Fibroblast of the conjunctiva (primary cell): ENCODE data around the gene KDM2A.
A peak's percentile ranks its signal among the peaks of the same experiment; 100 is the strongest.

Experiments
- DNase-seq: peaks from one replicate; pipeline ENCODE4 v3.0.0-alpha.2; 2010; ENCODE audit warnings: low read depth

Gene KDM2A

GRCh38 chr11:67261946-67262681, 143.1 kb downstream of the KDM2A start:
- DNase-seq: no peak

GRCh38 chr11:67262731-67263675, 143.9 kb downstream of the KDM2A start:
- DNase-seq: peak; percentile 72

- no peak for DNase-seq
Measured at GRCh38 chr11:67264260-67264659, 145.2 kb downstream of the KDM2A start.

GRCh38 chr11:67264877-67265632, 146.0 kb downstream of the KDM2A start:
- no peak for DNase-seq

- DNase-seq: no peak
Measured at GRCh38 chr11:67265633-67266448, 146.8 kb downstream of the KDM2A start.

- DNase-seq: no peak
Measured at GRCh38 chr11:67266449-67267187, 147.6 kb downstream of the KDM2A start, which contains the start of gene GRK2. Gene GRK2, plus strand, starts transcription at chr11:67266473. Its CDS starts 227 bp downstream, at chr11:67266700.

GRCh38 chr11:67267188-67268080, 148.4 kb downstream of the KDM2A start:
- no peak for DNase-seq

GRCh38 chr11:67268081-67268961, 149.3 kb downstream of the KDM2A start:
- no peak for DNase-seq

- DNase-seq: no peak
Measured at GRCh38 chr11:67268962-67269268, 149.9 kb downstream of the KDM2A start.

GRCh38 chr11:67269401-67270255, 150.6 kb downstream of the KDM2A start:
- no peak for DNase-seq

GRCh38 chr11:67270256-67271204, 151.5 kb downstream of the KDM2A start:
- DNase-seq: no peak

GRCh38 chr11:67271205-67271540, 152.1 kb downstream of the KDM2A start:
- DNase-seq: no peak

GRCh38 chr11:67271541-67272284, 152.7 kb downstream of the KDM2A start:
- no peak for DNase-seq

- DNase-seq: no peak
Measured at GRCh38 chr11:67272327-67273259, 153.5 kb downstream of the KDM2A start.
